ENCODE data around the gene JAG2.

JAG2 gene

GRCh38 chr14:105180592-105181548 is 12.3 kb upstream of the JAG2 start, which contains the start of gene NUDT14:
TSS of gene NUDT14 (minus strand) at chr14:105181312. CDS start at chr14:105181209, 103 bp downstream.
- DNase-seq, result peak; percentile 64

DNA sequence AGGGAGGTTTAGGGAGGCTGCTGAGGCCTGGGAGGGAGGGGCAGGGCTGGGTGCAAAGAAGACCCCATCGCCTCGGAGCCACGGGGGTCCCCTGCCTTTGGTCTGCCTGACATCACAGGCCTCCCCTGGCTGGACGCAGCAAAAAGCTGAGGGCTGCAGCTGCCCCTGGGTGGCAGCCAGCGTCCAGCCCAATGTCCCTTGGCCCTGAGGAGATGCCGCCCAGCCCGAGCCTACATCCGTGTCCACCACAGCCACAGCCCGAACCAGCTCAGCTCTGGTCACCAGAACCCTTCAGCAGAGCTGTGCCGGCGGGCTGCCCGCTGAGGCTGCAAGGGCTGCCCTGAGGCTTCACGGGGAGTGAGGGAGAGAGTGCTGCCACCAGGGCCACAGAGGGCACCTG is 10.6 kb upstream of the JAG2 start:
- DNase-seq, result no peak

GRCh38 chr14:105178868-105179140 is 10.2 kb upstream of the JAG2 start:
- DNase-seq, result no peak

GRCh38 chr14:105178069-105178867 is 9.7 kb upstream of the JAG2 start:
- DNase-seq, result no peak

DNA sequence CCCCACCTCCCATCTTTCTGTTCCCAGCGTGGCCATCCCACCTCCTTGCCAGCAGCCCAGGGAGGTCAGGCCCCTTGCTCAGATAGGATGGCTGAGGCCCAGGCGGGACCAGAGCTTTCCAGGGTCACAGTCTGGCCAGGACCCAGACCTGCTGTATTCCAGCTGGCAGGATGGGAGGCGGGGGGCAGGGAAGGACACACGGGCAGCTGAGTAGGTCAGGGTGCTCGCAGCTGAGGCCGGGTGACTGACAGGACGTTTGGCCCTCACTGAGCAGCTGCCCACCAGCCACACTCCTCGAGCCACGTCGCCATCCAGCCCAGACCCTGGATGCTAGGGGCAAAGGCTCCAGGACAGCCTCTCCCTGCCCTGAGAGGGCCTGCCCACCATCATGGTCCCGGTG is 8.5 kb upstream of the JAG2 start:
- DNase-seq, result no peak

- DNase-seq, result no peak
Observed at GRCh38 chr14:105176513-105176912, 7.9 kb upstream of the JAG2 start.

GRCh38 chr14:105173901-105174894 is 5.6 kb upstream of the JAG2 start:
- DNase-seq, result no peak

- DNase-seq, result no peak
Observed at GRCh38 chr14:105173145-105173544, 4.6 kb upstream of the JAG2 start.

DNA sequence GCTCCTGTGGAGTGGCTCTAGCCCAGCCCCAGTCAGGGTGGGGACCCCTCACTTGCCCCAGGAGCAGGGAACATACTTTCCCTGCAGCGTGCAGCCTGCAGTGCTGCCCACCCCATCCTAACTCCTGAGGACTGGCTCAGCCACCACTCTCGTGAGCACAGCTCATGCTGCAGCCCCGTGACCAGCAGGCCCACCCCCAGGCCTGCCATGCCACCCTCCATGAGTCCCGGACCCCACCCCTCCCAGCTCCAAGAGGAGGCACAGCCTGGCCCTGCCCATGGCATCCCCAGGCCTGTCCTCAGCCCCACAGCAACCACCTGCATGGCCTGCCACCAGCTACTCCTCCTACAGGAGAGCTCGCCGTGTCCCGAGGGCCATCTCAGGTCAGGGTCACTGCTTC is 3.9 kb upstream of the JAG2 start:
- DNase-seq, result no peak

DNA sequence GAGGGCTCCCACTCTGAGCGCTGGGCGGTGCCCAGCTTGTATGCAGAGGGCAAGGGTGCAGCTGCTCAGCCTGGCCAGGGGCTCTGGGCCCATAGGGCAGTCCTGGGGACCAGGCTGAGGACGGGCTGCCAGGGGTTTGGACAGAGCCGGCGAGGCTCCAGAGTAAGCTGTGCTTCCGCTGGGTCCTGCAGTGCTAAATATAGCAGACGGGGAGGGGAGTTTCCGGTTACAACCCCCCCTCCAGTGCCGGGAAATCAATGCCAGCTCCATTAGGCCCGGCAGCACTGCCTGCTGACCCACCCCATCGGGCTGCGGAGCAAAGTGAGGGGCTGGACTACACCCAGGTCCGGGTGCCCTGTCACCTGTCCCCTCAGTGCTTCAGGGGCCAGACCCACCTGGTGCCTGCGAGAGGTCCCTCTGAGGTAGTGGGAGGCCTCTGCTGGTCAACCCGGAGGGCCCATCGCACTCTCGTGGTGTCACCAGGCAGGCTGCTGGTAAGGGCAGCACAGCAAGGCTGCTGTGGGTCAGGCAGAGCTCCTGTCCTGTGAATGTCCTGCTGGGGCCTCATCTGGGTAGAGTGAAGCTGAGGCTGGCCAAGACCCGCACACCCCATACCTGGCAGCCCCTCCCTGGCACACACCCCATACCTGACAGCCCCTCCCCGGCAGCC is 2.6 kb upstream of the JAG2 start:
- peak; percentile 27 for DNase-seq

DNA sequence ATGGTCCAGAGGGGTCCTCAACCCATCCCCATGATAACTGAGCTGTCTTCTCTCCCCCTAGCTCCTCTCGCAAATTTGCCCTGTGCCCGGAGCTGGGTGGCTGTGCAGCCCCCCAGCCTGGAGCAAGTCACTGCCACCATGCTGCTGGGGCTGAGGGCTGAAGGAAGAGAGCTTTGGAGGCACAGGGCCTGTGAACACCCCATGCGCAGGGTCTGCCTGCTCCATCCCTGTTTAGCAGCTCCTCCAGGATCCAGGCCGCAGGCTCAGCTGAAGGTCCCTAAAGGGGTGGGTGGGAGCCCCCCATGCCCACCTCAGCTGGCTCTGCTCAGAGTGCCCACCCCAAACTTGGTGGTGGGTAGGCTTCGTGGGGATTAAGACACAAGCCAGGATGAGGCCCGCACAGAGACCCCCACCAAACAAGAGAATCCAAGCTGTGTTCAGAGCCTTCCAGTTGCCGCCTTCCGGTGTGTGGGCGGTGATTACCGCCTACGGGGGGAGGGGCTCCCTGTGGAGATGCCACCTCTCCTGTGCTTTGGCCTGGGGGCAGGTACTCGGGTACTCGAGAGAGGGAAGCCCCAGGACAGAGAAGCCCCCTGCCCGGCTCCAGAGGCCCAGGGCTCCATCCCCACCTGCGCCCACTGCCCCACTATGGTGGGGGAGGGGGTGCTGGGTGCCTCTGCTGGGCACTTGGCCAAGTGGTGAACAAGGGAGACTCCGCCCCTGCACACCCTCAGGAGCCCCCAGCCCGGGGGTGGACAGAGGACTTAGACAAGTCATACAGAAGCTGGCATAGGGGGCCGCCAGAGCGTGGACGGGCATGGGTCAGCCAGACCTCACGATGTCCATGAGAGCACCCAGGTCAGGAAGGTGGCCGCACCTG is 1.4 kb upstream of the JAG2 start:
- DNase-seq, result no peak

GRCh38 chr14:105168979-105169507 is 467 bp upstream of the JAG2 start:
- no peak for DNase-seq

GRCh38 chr14:105168093-105168420 is 519 bp downstream of the JAG2 start:
- no peak for DNase-seq

- DNase-seq, result no peak
Observed at GRCh38 chr14:105167303-105168092, 1.1 kb downstream of the JAG2 start.

GRCh38 chr14:105166571-105167302 is 1.8 kb downstream of the JAG2 start:
- peak; percentile 33 for DNase-seq

DNA sequence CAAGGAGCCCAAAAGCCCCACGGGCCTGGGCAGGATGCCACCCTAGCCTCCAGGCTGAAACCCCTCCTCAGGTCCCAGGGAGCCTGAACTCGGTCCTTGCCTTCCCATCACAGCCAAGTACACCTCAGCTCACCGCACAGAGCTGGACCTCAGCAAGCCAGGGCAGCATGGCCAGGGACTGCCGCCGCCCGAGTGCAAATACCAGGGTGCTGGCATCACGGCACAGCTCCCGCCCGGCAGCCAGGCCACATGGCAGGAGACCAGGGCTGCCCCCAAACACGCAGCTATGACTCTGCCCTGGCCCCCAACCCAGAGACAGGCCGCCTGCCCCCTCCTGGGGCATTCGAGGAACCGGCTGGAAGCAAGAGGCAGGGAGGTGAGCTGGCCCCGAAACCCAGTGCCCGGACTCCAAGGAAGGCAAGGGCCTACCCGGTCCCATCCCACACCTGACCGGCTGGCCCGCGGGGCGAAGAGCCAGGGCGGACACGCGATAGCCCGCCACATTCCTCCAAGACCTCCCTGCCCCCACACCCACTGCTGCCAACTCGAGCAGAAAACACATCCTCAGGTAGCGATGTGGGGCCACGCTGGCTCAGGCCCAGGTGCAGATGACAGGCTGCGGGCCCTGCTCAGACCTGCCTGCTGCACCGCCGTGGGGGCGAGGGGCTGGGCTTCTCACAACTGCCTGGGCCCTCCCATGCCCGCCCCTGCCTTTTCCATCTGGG is 2.7 kb downstream of the JAG2 start:
- DNase-seq, result peak; percentile 70

GRCh38 chr14:105165134-105165704 is 3.4 kb downstream of the JAG2 start:
- DNase-seq, result peak; percentile 51

DNA sequence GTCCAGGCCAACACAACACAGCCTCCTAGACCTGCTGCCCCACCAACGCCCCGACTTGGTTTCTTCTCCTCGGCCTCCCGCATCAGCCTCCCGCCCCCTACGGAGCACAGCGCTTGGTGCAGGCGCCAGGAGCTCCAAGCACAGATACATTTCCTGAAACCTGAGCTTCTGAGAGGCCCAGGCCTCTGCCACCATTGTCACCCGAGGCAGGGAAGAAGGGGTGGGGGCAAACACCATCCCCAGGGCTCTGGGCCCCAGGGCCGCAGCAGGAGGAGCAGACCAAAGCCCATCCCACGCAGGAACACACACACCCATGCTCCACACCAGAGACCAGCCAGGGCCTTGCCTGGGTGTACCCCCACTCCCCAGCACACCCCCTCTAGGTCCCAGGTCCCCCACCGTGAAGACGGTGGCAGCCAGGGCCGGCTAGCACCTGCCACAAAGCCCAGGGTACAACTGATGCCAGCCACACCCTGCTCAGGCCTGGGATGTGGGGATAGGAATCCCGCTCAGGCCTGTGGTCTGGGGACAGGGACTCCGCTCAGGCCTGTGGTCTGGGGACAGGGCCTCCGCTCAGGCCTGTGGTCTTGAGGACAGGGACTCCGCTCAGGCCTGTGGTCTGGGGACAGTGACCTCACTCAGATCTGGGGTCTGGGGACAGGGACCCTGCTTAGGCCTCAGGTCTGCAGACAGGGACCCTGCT is 5.4 kb downstream of the JAG2 start:
- no peak for DNase-seq
